SHP77 (cell line): ENCODE data around the gene SHC4.
A peak's percentile ranks its signal among the peaks of the same experiment; 100 is the strongest.
"Not testable (repeated sequence)": the region's sequence is repeated elsewhere in the genome, so short reads cannot be mapped to it uniquely, and the experiment has no call there.

Experiments used
- DNase-seq, 2 experiments: peaks; one replicate each; lab custom pipeline; 2025; lab: John Stamatoyannopoulos, UW

SHC4 gene

GRCh38 chr15:48924528-48925393 lies 39.0 kb downstream of the SHC4 start:
- DNase-seq = no peak

- no peak for DNase-seq
These were observed 41.7 kb downstream of the SHC4 start for GRCh38 chr15:48922046-48922445.

GRCh38 chr15:48916721-48917120 lies 47.0 kb downstream of the SHC4 start:
- no peak for DNase-seq

DNA sequence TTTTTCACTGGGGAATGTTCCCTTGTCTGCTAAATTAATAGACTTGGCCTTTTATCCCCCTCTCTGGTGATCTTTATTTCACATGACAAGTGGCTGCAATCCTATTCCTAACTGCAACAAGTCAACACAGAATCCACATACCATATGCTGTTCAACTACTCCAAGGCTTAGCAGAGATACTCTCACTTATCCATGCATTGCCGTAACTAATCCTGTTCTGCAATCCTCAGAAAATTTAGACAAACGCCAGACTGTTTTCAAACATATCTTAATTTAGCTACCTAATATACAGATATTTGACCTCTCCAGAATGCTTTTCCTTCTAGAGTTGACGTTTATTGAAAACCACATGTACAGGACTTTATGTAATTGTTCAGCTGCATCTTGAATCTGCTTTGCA lies 47.9 kb downstream of the SHC4 start:
- no peak for DNase-seq

- no peak for DNase-seq
These were observed 49.0 kb downstream of the SHC4 start for GRCh38 chr15:48914717-48915116.

- DNase-seq = no peak
These were observed 50.6 kb downstream of the SHC4 start for GRCh38 chr15:48913141-48913540.

- DNase-seq = not testable (repeated sequence)
These were observed 53.2 kb downstream of the SHC4 start for GRCh38 chr15:48910554-48910953.

DNA sequence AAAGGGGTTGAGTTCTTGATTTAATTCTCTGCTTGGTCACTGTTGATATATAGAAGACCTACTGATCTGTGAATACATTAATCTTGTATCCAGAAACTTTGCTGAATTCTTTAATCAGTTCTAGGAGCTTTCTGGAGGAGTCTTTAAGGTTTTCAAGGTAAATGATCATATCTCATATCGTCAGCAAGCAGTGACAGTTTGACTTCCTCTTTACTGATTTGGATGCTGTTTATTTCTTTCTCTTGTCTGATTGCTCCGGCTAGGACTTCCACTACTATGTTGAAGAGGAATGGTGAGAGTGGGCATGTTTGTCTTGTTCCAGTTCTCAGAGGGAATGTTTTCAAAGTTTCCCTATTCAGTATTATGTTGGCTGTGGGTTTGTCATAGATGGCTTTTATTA lies 54.4 kb downstream of the SHC4 start:
- DNase-seq = not testable (repeated sequence)

GRCh38 chr15:48905847-48906246 lies 57.9 kb downstream of the SHC4 start:
- DNase-seq = no peak

DNA sequence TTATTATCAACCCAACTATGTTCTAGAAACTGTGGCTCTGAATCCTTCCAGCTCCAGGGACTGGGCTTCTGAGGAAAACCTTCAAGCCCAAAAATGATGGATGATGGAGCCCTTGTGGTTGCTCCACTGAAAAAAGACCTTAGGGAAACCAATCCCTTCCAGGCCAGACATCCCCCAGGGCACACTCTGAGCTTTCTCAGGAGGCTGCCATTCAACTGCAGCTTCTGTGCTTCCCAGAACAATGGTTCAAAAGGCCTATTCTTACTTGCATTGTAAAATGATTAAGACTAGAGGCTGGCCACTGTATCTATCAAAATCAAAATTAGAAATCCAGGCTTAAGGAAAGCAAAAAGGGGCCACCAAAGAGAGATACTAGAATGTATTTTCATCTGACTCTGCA lies 58.5 kb downstream of the SHC4 start:
- no peak for DNase-seq

DNA sequence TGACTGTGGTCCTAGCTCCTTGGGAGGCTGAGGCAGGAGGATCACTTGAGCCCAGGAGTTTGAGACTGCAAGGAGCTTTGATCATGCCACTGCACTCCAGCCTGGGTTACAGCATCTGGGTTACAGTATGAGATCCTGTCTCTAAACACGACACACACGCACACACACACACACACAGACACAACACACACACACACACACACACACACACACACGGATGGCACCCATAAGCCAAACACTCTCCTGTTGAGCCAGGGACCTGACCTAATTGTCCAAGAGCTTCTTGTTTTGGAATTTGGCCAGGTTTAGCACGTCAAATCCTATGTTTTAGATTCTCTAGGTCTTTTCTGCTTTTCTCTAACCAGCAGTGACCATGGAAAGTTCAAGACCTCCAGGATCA lies 59.0 kb downstream of the SHC4 start:
- no peak for DNase-seq

- DNase-seq = no peak
These were observed 63.9 kb downstream of the SHC4 start for GRCh38 chr15:48899793-48900192.

DNA sequence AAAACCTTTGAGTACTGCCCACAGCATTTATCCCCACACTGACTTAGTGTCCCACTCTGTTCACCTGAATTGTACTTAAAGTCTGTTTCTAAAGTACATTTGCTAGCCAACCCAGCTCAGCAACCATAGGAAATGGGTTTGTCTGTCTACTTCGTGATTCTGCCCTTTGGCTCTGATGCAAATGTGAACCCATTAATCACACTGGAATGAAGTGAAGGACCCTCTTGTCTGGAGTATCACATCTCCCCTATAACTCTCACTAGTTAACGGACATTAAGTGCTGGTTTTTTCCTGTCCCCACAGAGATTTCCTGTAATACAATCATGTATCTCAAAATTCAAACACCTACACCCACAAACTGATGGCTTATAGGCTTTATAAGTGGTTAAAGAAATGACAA lies 65.3 kb downstream of the SHC4 start:
- DNase-seq = no peak

DNA sequence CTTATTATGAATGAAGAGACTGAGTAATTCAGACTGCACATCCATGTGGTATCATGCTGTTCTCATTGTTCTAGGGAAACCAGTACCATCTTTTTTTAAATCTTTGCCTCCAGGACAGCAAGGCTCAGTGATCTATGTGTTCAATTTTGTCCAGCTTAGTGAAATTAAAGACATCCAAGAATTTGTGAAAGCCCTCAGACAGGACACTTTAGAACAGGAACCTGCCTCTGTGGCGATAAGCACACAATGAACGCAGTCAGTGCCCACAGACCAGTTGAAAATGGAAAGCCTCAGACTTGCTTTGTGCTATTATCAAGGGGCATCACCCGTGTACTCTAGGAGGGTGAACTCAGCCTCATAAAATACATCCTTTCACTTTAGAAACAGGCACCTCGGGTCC lies 65.7 kb downstream of the SHC4 start:
- DNase-seq = peak in 1 of 2 experiments; percentile 1

- DNase-seq = peak in 1 of 2 experiments; percentile 2
These were observed 66.6 kb downstream of the SHC4 start for GRCh38 chr15:48896869-48897814.

- no peak for DNase-seq
These were observed 70.4 kb downstream of the SHC4 start for GRCh38 chr15:48893311-48893710.

GRCh38 chr15:48891232-48891765 lies 72.4 kb downstream of the SHC4 start:
- no peak for DNase-seq

GRCh38 chr15:48890375-48890972 lies 73.2 kb downstream of the SHC4 start:
- DNase-seq = no peak

- DNase-seq = no peak
These were observed 73.8 kb downstream of the SHC4 start for GRCh38 chr15:48889925-48890324.

GRCh38 chr15:48888836-48889235 lies 74.9 kb downstream of the SHC4 start:
- DNase-seq = no peak

GRCh38 chr15:48888191-48888590 lies 75.5 kb downstream of the SHC4 start:
- no peak for DNase-seq

DNA sequence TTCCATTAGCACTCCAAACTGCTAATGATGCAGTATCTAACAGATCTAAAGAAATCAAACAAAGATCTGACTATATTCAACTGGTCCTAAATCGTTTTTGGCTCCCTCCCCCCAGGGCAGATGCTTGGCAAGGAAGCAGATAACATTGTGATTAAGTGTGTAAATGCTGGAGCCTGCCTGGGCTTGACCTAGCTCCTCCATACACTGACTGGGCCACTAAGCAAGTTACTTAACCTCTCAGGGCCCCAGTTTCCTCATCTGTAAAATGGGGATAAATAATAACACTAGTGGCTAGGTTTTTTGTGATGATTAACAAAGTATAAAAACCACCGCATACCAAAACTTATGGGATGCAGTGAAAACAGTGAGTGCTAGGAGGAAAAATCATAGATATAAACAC lies 76.6 kb downstream of the SHC4 start:
- no peak for DNase-seq
